WTC11 (cell line): Measurements from ENCODE around the gene ZBTB7B. TPM values are rescaled to one million over a fixed set of nuclear protein-coding genes. Genes with fewer than 3 reads are reported as not detected.

Experiments used
- ATAC-seq: fragments of 200-7000 bp; cut with Tn5 transposase; 2 replicates; pipeline ENCODE4 v1.10.0; 2021; ENCODE audit warnings: mild to moderate bottlenecking, moderate library complexity
- CTCF ChIA-PET: fragments of 300-600 bp; sonication (Branson Sonifier 250); formaldehyde crosslinking; loops from one replicate; lab custom pipeline; 2021; ENCODE audit warnings: antibody characterized with exemption; lab: Charles Lee
- POLR2A ChIA-PET: fragments of 350-600 bp; sonication (Branson Sonifier 250); formaldehyde crosslinking; loops from one replicate; lab custom pipeline; 2021; ENCODE audit warnings: antibody characterized with exemption; lab: Charles Lee
- DNase-seq: peaks from one replicate; pipeline ENCODE4 v3.0.0; 2021; ENCODE audit warnings: low spot score
- H3K27ac Mint-ChIP-seq: 2 replicates; pipeline ENCODE4 v1.8.0; 2021; ENCODE audit warnings: mixed read lengths
- H3K27me3 Mint-ChIP-seq: 2 replicates; pipeline ENCODE4 v1.8.0; 2021; ENCODE audit warnings: low read depth, mild to moderate bottlenecking, moderate library complexity, mixed read lengths
- H3K36me3 Mint-ChIP-seq: 2 replicates; pipeline ENCODE4 v1.8.0; 2021; ENCODE audit warnings: mixed read lengths
- H3K4me1 Mint-ChIP-seq: 2 replicates; pipeline ENCODE4 v1.8.0; 2022; ENCODE audit warnings: mixed read lengths
- H3K4me3 Mint-ChIP-seq: 2 replicates; pipeline ENCODE4 v1.8.0; 2021; ENCODE audit warnings: mild to moderate bottlenecking, moderate library complexity, mixed read lengths
- H3K9me3 Mint-ChIP-seq: 2 replicates; pipeline ENCODE4 v1.8.0; 2021; ENCODE audit warnings: mixed read lengths
- CBFB ChIP-seq: sonication (generic); formaldehyde crosslinking; IDR thresholded peaks from 2 replicates; pipeline ENCODE4 v1.8.1; 2022; ENCODE audit warnings: mild to moderate bottlenecking, low read depth, missing genetic modification reagents
- E2F4 ChIP-seq: sonication (generic); formaldehyde crosslinking; IDR thresholded peaks from 2 replicates; pipeline ENCODE4 v1.8.1; 2022; ENCODE audit warnings: low read depth, mild to moderate bottlenecking, moderate library complexity, missing genetic modification reagents, borderline replicate concordance
- ESRRA ChIP-seq: sonication (generic); formaldehyde crosslinking; IDR thresholded peaks from 2 replicates; pipeline ENCODE4 v1.8.1; 2022; ENCODE audit warnings: mild to moderate bottlenecking, missing genetic modification reagents, borderline replicate concordance
- ETV6 ChIP-seq: sonication (generic); formaldehyde crosslinking; IDR thresholded peaks from 2 replicates; pipeline ENCODE4 v1.8.1; 2022; ENCODE audit warnings: mild to moderate bottlenecking, missing genetic modification reagents
- GABPB1 ChIP-seq: sonication (generic); formaldehyde crosslinking; IDR thresholded peaks from 2 replicates; pipeline ENCODE4 v1.8.1; 2023; ENCODE audit warnings: mild to moderate bottlenecking, missing genetic modification reagents
- GRHL2 ChIP-seq: fragments of 250-450 bp; sonication (Bioruptor Pico); IDR thresholded peaks from 2 replicates; pipeline ENCODE4 v1.8.0; 2022; ENCODE audit warnings: mild to moderate bottlenecking, moderate library complexity; ENCODE audit not compliant: insufficient replicate concordance, severe bottlenecking
- MXD4 ChIP-seq: fragments of 250-450 bp; sonication (Bioruptor Pico); IDR thresholded peaks from 2 replicates; pipeline ENCODE4 v1.8.0; 2021; ENCODE audit warnings: mild to moderate bottlenecking, moderate library complexity, borderline replicate concordance
- NFE2L1 ChIP-seq: sonication (generic); formaldehyde crosslinking; IDR thresholded peaks from 2 replicates; pipeline ENCODE4 v1.8.1; 2023; ENCODE audit warnings: missing genetic modification reagents
- NR3C1 ChIP-seq: sonication (generic); formaldehyde crosslinking; conservative IDR thresholded peaks from 2 replicates; pipeline ENCODE4 v1.8.1; 2023; ENCODE audit warnings: low read depth, mild to moderate bottlenecking, missing genetic modification reagents
- SP1 ChIP-seq: sonication (generic); formaldehyde crosslinking; conservative IDR thresholded peaks from 2 replicates; pipeline ENCODE4 v1.8.1; 2022; ENCODE audit warnings: missing genetic modification reagents
- USF1 ChIP-seq: sonication (generic); formaldehyde crosslinking; IDR thresholded peaks from 2 replicates; pipeline ENCODE4 v1.8.0; 2022; ENCODE audit warnings: mild to moderate bottlenecking, missing genetic modification reagents
- ZMAT4 ChIP-seq: fragments of 250-450 bp; sonication (Bioruptor Pico); IDR thresholded peaks from 2 replicates; pipeline ENCODE4 v1.9.0; 2021; ENCODE audit warnings: mild to moderate bottlenecking
- ZNF121 ChIP-seq: sonication (generic); formaldehyde crosslinking; IDR thresholded peaks from 2 replicates; pipeline ENCODE4 v1.8.0; 2023; ENCODE audit warnings: missing genetic modification reagents
- total RNA-seq: library from RNA; stranded (reverse); gene quantifications from 3 replicates; pipeline ENCODE4 v1.2.3, GENCODE V29; 2021
- TF ChIP-seq, protein P1 (sequence below): sonication (generic); formaldehyde crosslinking; IDR thresholded peaks from 2 replicates; pipeline ENCODE4 v1.8.1; 2023; ENCODE audit warnings: mild to moderate bottlenecking, missing genetic modification reagents, moderate library complexity
- TF ChIP-seq, protein P2 (sequence below): sonication (generic); formaldehyde crosslinking; IDR thresholded peaks from 2 replicates; pipeline ENCODE4 v1.8.1; 2022; ENCODE audit warnings: mild to moderate bottlenecking, missing genetic modification reagents, moderate library complexity, borderline replicate concordance
- TF ChIP-seq, protein P3 (sequence below): fragments of 250-450 bp; sonication (Bioruptor Pico); IDR thresholded peaks from 2 replicates; pipeline ENCODE4 v2.1.2; 2022; ENCODE audit warnings: mild to moderate bottlenecking, moderate library complexity
- TF ChIP-seq, protein P4 (sequence below): sonication (generic); formaldehyde crosslinking; IDR thresholded peaks from 2 replicates; pipeline ENCODE4 v1.8.1; 2022; ENCODE audit warnings: missing genetic modification reagents, borderline replicate concordance
- TF ChIP-seq, protein P5 (sequence below): fragments of 250-450 bp; sonication (Bioruptor Pico); IDR thresholded peaks from 2 replicates; pipeline ENCODE4 v1.9.0; 2021; ENCODE audit warnings: moderate library complexity, mild to moderate bottlenecking, inconsistent platforms, borderline replicate concordance

The ZBTB7B gene
- total RNA-seq, 1 experiment from 2014 or later = 29.8 TPM

- ChIA-PET CTCF (interaction anchor here (0.6 to 8.3 kb wide), 6 partner anchors 13 to 94 kb away, joined by 3 to 176 read pairs (median 12); partner anchors contain the start of genes EFNA4, LENEP, PBXIP1 and ZBTB7B), POLR2A (interaction anchor here (0.6 to 7.3 kb wide), 9 partner anchors 12 to 225 kb away, joined by 3 to 176 read pairs (median 6); partner anchors contain the start of genes EFNA3, FLAD1, LENEP and PBXIP1)
- no peak for ATAC-seq
- peaks cover 42% of the 10 kb centered on the region for H3K4me1 Mint-ChIP-seq
- peaks cover 38% of the 10 kb centered on the region for H3K36me3 Mint-ChIP-seq
- TF ChIP-seq CBFB (no peak), USF1 (CRISPR knock-in tag) (no peak), ZNF121 (CRISPR knock-in tag) (no peak)
- TF ChIP-seq, protein P1, sequence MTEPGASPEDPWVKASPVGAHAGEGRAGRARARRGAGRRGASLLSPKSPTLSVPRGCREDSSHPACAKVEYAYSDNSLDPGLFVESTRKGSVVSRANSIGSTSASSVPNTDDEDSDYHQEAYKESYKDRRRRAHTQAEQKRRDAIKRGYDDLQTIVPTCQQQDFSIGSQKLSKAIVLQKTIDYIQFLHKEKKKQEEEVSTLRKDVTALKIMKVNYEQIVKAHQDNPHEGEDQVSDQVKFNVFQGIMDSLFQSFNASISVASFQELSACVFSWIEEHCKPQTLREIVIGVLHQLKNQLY (CRISPR knock-in tag) = no peak
- DNase-seq = no peak
- H3K27me3 Mint-ChIP-seq = no peaks in the 10 kb centered on the region
- H3K9me3 Mint-ChIP-seq = no peaks in the 10 kb centered on the region
- peak overlapping the region; percentile 81 for H3K27ac Mint-ChIP-seq
- H3K4me3 Mint-ChIP-seq = no peak overlapping the region
Observed at GRCh38 chr1:154969246-154969645, 33.4 kb upstream of the ZBTB7B start.

DNA sequence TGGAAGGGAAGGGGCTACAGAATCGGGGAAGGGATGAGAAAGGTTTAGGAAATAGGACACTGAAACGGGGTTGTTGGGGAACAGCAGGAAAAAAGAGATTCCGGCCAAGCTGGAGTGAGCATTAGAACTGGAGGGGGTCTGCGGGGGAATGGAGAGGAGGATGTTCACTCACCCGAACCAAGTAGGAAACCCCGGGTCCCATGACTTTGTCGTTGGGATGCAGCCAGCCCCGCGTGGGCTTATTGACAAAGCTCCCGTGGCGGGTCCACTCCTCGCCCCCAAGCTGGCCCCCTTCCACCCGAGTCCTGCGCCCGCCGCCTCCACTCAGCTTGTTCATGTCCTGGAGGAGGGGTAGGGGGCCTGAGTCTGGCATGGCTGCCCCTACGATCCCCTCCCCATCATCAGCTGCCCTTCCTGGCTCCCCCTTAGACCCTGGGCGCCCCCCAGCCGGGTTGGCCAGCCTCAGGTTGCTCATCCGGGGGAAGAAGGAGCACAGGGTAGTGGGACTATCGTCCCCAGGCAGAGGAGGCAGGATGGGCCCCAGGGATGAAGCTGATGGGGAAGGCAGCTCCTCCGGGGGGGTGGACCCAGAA lies 32.6 kb upstream of the ZBTB7B start:
- ATAC-seq (no peak), DNase-seq (no peak)
- Mint-ChIP-seq H3K27ac (peak overlapping the region; percentile 81; the same call in 1 of the 2 replicates), H3K4me1 (peaks cover 42% of the 10 kb centered on the region), H3K27me3 (no peaks in the 10 kb centered on the region), H3K4me3 (no peak overlapping the region), H3K36me3 (peaks cover 33% of the 10 kb centered on the region), H3K9me3 (no peaks in the 10 kb centered on the region)
- POLR2A ChIA-PET = interaction anchor here (0.6 to 7.3 kb wide), 20 partner anchors 8 to 934 kb away, joined by 3 to 176 read pairs (median 4); partner anchors contain the start of genes CHRNB2, EFNA3, FLAD1 and KCNN3
- no peak for TF ChIP-seq ZMAT4
- no peak for TF ChIP-seq SP1 (CRISPR knock-in tag)
- TF ChIP-seq, protein P2, sequence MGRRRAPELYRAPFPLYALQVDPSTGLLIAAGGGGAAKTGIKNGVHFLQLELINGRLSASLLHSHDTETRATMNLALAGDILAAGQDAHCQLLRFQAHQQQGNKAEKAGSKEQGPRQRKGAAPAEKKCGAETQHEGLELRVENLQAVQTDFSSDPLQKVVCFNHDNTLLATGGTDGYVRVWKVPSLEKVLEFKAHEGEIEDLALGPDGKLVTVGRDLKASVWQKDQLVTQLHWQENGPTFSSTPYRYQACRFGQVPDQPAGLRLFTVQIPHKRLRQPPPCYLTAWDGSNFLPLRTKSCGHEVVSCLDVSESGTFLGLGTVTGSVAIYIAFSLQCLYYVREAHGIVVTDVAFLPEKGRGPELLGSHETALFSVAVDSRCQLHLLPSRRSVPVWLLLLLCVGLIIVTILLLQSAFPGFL = no peak
- TF ChIP-seq ESRRA = no peak
- no peak for TF ChIP-seq NR3C1 (CRISPR knock-in tag)
- TF ChIP-seq, protein P1 (CRISPR knock-in tag) = no peak
- CTCF ChIA-PET = interaction anchor here (0.6 to 8.3 kb wide), 22 partner anchors 8 to 281 kb away, joined by 3 to 176 read pairs (median 7); partner anchors contain the start of genes ADAM15, EFNA4, FLAD1 and KRTCAP2

DNA sequence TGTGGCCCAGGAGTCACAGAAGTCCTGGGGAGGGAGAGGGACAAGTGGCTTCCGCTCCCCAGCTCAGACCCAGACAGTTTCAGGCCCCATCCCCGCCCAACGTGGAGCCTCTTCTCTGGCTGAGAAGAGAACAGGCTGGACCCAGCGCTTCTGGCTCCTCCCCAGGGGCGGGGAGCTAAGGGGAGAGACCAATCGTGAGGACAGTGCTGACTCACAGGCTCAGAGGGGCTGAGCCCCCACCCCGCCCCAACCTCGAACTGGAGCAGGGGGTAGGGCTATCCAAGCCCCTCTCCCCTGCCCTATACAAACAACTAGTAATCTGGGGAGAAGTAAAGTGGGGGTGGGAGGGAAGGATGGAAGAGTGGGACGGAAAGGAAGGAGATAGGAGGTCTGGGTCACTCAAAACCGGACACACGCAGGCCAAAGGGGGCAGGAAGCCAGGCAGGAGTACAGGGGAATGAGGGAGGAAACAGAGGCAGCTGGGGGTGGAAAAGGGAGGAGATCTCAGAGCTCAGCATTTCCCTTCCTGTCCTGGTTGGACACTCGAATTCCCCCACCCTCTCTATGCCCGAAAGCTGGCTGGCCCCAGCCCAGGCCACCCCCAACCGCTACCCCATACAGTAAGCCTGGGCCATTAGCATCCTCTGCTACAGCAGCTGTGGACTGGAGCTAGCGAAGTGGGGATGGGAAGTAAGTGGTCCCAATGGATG lies 31.8 kb upstream of the ZBTB7B start, which contains the start of gene SHC1:
TSS of gene SHC1 (minus strand) at position 117 of the 710 bp plus-strand sequence. CDS start 221 bp downstream, outside the sequence.
- Mint-ChIP-seq H3K36me3 (peaks cover 25% of the 10 kb centered on the region), H3K9me3 (no peaks in the 10 kb centered on the region), H3K4me3 (no peak within 1 kb of the TSS), H3K4me1 (peaks cover 42% of the 10 kb centered on the region), H3K27ac (peak within 1 kb of the TSS; percentile 81; the same call in 1 of the 2 replicates), H3K27me3 (no peaks in the 10 kb centered on the region)
- DNase-seq (peak; percentile 96), ATAC-seq (peak; percentile 63)
- ChIA-PET CTCF (interaction anchor here (0.8 to 8.3 kb wide), 24 partner anchors 9 to 280 kb away, joined by 3 to 176 read pairs (median 6); partner anchors contain the start of genes ADAM15, FLAD1, KRTCAP2 and LENEP), POLR2A (interaction anchor here (0.6 to 7.3 kb wide), 26 partner anchors 9 to 403 kb away, joined by 3 to 176 read pairs (median 4); partner anchors contain the start of genes CHRNB2, EFNA3, FLAD1 and KCNN3)
- peak; percentile 15; the same call in 1 of the 2 replicates for TF ChIP-seq ETV6 (CRISPR knock-in tag)
- TF ChIP-seq MXD4 (CRISPR knock-in tag) = no peak
- 0 out of 2 replicates have a peak, but pooled peaks have one; percentile 12 for TF ChIP-seq GABPB1 (CRISPR knock-in tag)
- TF ChIP-seq NFE2L1 (CRISPR knock-in tag) = 0 out of 2 replicates have a peak, but pooled peaks have one; percentile 10
- no peak for TF ChIP-seq GRHL2
- TF ChIP-seq, protein P3, sequence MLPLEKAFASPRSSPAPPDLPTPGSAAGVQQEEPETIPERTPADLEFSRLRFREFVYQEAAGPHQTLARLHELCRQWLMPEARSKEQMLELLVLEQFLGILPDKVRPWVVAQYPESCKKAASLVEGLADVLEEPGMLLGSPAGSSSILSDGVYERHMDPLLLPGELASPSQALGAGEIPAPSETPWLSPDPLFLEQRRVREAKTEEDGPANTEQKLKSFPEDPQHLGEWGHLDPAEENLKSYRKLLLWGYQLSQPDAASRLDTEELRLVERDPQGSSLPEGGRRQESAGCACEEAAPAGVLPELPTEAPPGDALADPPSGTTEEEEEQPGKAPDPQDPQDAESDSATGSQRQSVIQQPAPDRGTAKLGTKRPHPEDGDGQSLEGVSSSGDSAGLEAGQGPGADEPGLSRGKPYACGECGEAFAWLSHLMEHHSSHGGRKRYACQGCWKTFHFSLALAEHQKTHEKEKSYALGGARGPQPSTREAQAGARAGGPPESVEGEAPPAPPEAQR (CRISPR knock-in tag) = no peak
- TF ChIP-seq, protein P4, sequence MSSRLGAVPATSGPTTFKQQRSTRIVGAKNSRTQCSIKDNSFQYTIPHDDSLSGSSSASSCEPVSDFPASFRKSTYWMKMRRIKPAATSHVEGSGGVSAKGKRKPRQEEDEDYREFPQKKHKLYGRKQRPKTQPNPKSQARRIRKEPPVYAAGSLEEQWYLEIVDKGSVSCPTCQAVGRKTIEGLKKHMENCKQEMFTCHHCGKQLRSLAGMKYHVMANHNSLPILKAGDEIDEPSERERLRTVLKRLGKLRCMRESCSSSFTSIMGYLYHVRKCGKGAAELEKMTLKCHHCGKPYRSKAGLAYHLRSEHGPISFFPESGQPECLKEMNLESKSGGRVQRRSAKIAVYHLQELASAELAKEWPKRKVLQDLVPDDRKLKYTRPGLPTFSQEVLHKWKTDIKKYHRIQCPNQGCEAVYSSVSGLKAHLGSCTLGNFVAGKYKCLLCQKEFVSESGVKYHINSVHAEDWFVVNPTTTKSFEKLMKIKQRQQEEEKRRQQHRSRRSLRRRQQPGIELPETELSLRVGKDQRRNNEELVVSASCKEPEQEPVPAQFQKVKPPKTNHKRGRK (CRISPR knock-in tag) = no peak
- TF ChIP-seq, protein P5, sequence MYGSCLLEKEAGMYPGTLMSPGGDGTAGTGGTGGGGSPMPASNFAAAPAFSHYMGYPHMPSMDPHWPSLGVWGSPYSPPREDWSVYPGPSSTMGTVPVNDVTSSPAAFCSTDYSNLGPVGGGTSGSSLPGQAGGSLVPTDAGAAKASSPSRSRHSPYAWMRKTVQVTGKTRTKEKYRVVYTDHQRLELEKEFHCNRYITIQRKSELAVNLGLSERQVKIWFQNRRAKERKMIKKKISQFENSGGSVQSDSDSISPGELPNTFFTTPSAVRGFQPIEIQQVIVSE = no peak
- no peak for TF ChIP-seq E2F4 (CRISPR knock-in tag)
